IMR-90 (cell line): ENCODE data around the gene MSH2. TPM values are rescaled to one million over a fixed set of nuclear protein-coding genes. Genes with fewer than 3 reads are reported as not detected.

ENCODE experiments used
- ATAC-seq: fragments of 200-7000 bp; cut with Tn5 transposase; 2 replicates; pipeline ENCODE4 v1.9.1; 2020; ENCODE audit warnings: low read depth, mild to moderate bottlenecking, moderate library complexity
- BruUV-seq: library from RNA; stranded (reverse); fragments of 400-500 nt; replicated peaks from 2 replicates; lab custom pipeline; 2021; lab: Mats Ljungman, UMichigan
- CTCF ChIA-PET: fragments of 300-600 bp; formaldehyde crosslinking; extraction: SDS; loops from one replicate; lab custom pipeline; 2021; ENCODE audit warnings: antibody characterized with exemption; lab: Yijun Ruan, JAX
- POLR2A ChIA-PET: fragments of 300-600 bp; sonication (Branson Sonifier 250); formaldehyde crosslinking; loops from one replicate; lab custom pipeline; 2022; ENCODE audit warnings: antibody characterized with exemption; ENCODE audit not compliant: unreplicated experiment; lab: Charles Lee
- DNase-seq: peaks from one replicate; pipeline ENCODE4 v3.0.0; 2013
- H2AFZ ChIP-seq: replicated peaks from 2 replicates; pipeline ENCODE3; 2013; ENCODE audit warnings: low read length, mild to moderate bottlenecking; ENCODE audit not compliant: poor library complexity
- H2AK5ac ChIP-seq: 2 replicates; pipeline ENCODE4 v1.6.1; 2013; ENCODE audit warnings: low read depth, low read length, inconsistent platforms
- H2AK9ac ChIP-seq: replicated peaks from 2 replicates; pipeline ENCODE3; 2013; ENCODE audit warnings: mild to moderate bottlenecking, low read depth, low read length, moderate library complexity; ENCODE audit not compliant: poor library complexity
- H2BK120ac ChIP-seq: 2 replicates; pipeline ENCODE4 v1.6.1; 2013; ENCODE audit warnings: low read depth, low read length, inconsistent platforms
- H2BK15ac ChIP-seq: 3 replicates; pipeline ENCODE4 v1.6.1; 2013; ENCODE audit warnings: low read depth, low read length, inconsistent platforms
- H2BK20ac ChIP-seq: 2 replicates; pipeline ENCODE4 v1.6.1; 2013; ENCODE audit warnings: low read depth, mild to moderate bottlenecking, inconsistent platforms, low read length, moderate library complexity
- H2BK5ac ChIP-seq: 2 replicates; pipeline ENCODE4 v1.6.1; 2013; ENCODE audit warnings: mild to moderate bottlenecking, low read depth, low read length, inconsistent platforms; ENCODE audit not compliant: poor library complexity, severe bottlenecking
- H3K14ac ChIP-seq: replicated peaks from 2 replicates; pipeline ENCODE4 v1.6.1; 2013; ENCODE audit warnings: low read depth, low read length, inconsistent platforms
- H3K18ac ChIP-seq: 2 replicates; pipeline ENCODE4 v1.6.1; 2013; ENCODE audit warnings: low read depth, low read length, control low read depth
- H3K23ac ChIP-seq: 2 replicates; pipeline ENCODE4 v1.6.1; 2013; ENCODE audit warnings: low read depth, low read length, inconsistent platforms
- H3K27ac ChIP-seq: 2 replicates; pipeline ENCODE4 v1.5.1; 2013; ENCODE audit warnings: mild to moderate bottlenecking, control low read depth, low read length; ENCODE audit not compliant: insufficient read depth
- H3K27me3 ChIP-seq: 2 replicates; pipeline ENCODE4 v1.6.1; 2013; ENCODE audit warnings: low read length; ENCODE audit not compliant: control insufficient read depth, insufficient read depth
- H3K36me3 ChIP-seq: 2 replicates; pipeline ENCODE4 v1.6.1; 2013; ENCODE audit warnings: low read length, mixed read lengths; ENCODE audit not compliant: control insufficient read depth, insufficient read depth
- H3K4ac ChIP-seq: 2 replicates; pipeline ENCODE4 v1.6.1; 2013; ENCODE audit warnings: low read depth, low read length, inconsistent platforms
- H3K4me1 ChIP-seq: 2 replicates; pipeline ENCODE4 v1.6.1; 2013; ENCODE audit warnings: low read length, mixed read lengths; ENCODE audit not compliant: control insufficient read depth, insufficient read depth
- H3K4me2 ChIP-seq: 2 replicates; pipeline ENCODE4 v1.6.1; 2013; ENCODE audit warnings: low read depth, mild to moderate bottlenecking, control low read depth, low read length, moderate library complexity
- H3K4me3 ChIP-seq: 2 replicates; pipeline ENCODE4 v1.5.1; 2013; ENCODE audit warnings: low read depth, mild to moderate bottlenecking, control low read depth, low read length, moderate library complexity; ENCODE audit not compliant: insufficient read depth
- H3K56ac ChIP-seq: 2 replicates; pipeline ENCODE4 v1.6.1; 2013; ENCODE audit warnings: low read length, inconsistent platforms; ENCODE audit not compliant: insufficient read depth; ENCODE audit errors: extremely low read depth
- H3K79me1 ChIP-seq, 2 experiments: 2 replicates each; pipeline ENCODE4 v1.6.1; 2013; ENCODE audit warnings: low read length in 2 of 2, inconsistent platforms in 1 of 2, low read depth in 1 of 2
- H3K9ac ChIP-seq: 2 replicates; pipeline ENCODE4 v1.6.1; 2013; ENCODE audit warnings: low read depth, low read length, control low read depth
- H3K9me1 ChIP-seq: 2 replicates; pipeline ENCODE4 v1.6.1; 2013; ENCODE audit warnings: low read length, inconsistent platforms; ENCODE audit not compliant: insufficient read depth
- H3K9me3 ChIP-seq: 2 replicates; pipeline ENCODE4 v1.6.1; 2013; ENCODE audit warnings: low read length; ENCODE audit not compliant: control insufficient read depth, insufficient read depth
- H4K20me1 ChIP-seq: 2 replicates; pipeline ENCODE4 v1.6.1; 2013; ENCODE audit warnings: low read length, inconsistent platforms; ENCODE audit not compliant: insufficient read depth
- H4K5ac ChIP-seq: 2 replicates; pipeline ENCODE4 v1.6.1; 2013; ENCODE audit warnings: mild to moderate bottlenecking, low read depth, low read length, control low read depth
- H4K8ac ChIP-seq, 2 experiments: 2 replicates each; pipeline ENCODE4 v1.6.1; 2013; ENCODE audit warnings: low read depth in 2 of 2, low read length in 2 of 2, control low read depth in 1 of 2, inconsistent platforms in 1 of 2
- H4K91ac ChIP-seq: 2 replicates; pipeline ENCODE4 v1.6.1; 2013; ENCODE audit warnings: low read depth, low read length, inconsistent platforms; ENCODE audit not compliant: insufficient read depth
- BHLHE40 ChIP-seq: fragments of 150-350 bp; IDR thresholded peaks from 2 replicates; pipeline ENCODE4 v1.6.1; 2016; ENCODE audit warnings: mild to moderate bottlenecking, low read depth, low read length
- CEBPB ChIP-seq: IDR thresholded peaks from 2 replicates; pipeline ENCODE4 v1.6.1; 2012; ENCODE audit warnings: low read depth, low read length, improper control_type of control experiment
- FOS ChIP-seq: fragments of 150-350 bp; IDR thresholded peaks from 2 replicates; pipeline ENCODE4 v1.6.1; 2016; ENCODE audit warnings: low read depth, low read length
- MAZ ChIP-seq: IDR thresholded peaks from 2 replicates; pipeline ENCODE4 v1.6.1; 2012; ENCODE audit warnings: low read depth, mild to moderate bottlenecking, low read length, improper control_type of control experiment, moderate library complexity, borderline replicate concordance
- MXI1 ChIP-seq: IDR thresholded peaks from 2 replicates; pipeline ENCODE4 v1.6.1; 2012; ENCODE audit warnings: low read depth, mild to moderate bottlenecking, low read length, moderate library complexity, borderline replicate concordance
- RAD21 ChIP-seq: IDR thresholded peaks from 2 replicates; pipeline ENCODE4 v1.6.1; 2012; ENCODE audit warnings: low read length, improper control_type of control experiment
- WGBS, 2 experiments: methylation state at CpG; one replicate each; pipeline versions ENCODE4 v1.1.5 to v1.1.7; 2013; ENCODE audit warnings: missing lambda C conversion rate in 2 of 2; ENCODE audit not compliant: insufficient read length in 1 of 2; ENCODE audit errors: extremely low coverage in 2 of 2; 5-methylcytosine and 5-hydroxymethylcytosine counted together
- dilution Hi-C: fragments of 300-500 bp; cut with HindIII; formaldehyde crosslinking; loops from one replicate; pipeline ENCODE4 v1.14.3; 2018; ENCODE audit warnings: low sequenced_read_pairs; ENCODE audit not compliant: unreplicated experiment
- in situ Hi-C: fragments of 300-500 bp; cut with MboI; formaldehyde crosslinking; loops from 3 replicates; pipeline ENCODE4 v1.14.3; 2019; ENCODE audit warnings: low sequenced_read_pairs, inconsistent platforms, mixed read lengths
- intact Hi-C: fragments of 100-400 bp; cut with micrococcal nuclease; formaldehyde crosslinking; loops from 2 replicates; pipeline ENCODE4 v1.10.0; 2022
- polyA plus RNA-seq, 3 experiments: library from polyadenylated mRNA; depleted of rRNA; stranded (reverse); fragments of >200 nt; gene quantifications; 2 replicates each; pipeline ENCODE4 v1.2.3, GENCODE V29; 2012; ENCODE audit warnings: low replicate concordance in 1 of 3
- total RNA-seq: library from RNA; depleted of rRNA; stranded (reverse); fragments of >200 nt; gene quantifications from 2 replicates; pipeline ENCODE4 v1.2.3, GENCODE V29; 2012

MSH2 gene
- total and polyA plus RNA-seq, 2 of the 4 experiments (the other 2 are of a cell fraction) = 13.8 to 22.6 TPM

GRCh38 chr2:47516360-47517104, 113.6 kb downstream of the MSH2 start:
- Histone ChIP-seq H3K18ac (no peak overlapping the region), H3K79me1 (no peaks in the 10 kb centered on the region), H2BK120ac (no peak overlapping the region), H3K9ac (no peak overlapping the region), H4K20me1 (no peaks in the 10 kb centered on the region), H3K9me1 (peaks cover 11% of the 10 kb centered on the region; the same call in 1 of the 2 replicates), H3K27me3 (peaks cover 5% of the 10 kb centered on the region; the same call in 1 of the 2 replicates), H2AK5ac (no peak overlapping the region), H3K4me1 (peaks cover 7% of the 10 kb centered on the region), H2AFZ (peak overlapping the region; percentile 27), H3K9me3 (no peaks in the 10 kb centered on the region), H4K5ac (no peak overlapping the region), H3K56ac (no peak overlapping the region), H4K8ac (no peak overlapping the region), H3K36me3 (no peaks in the 10 kb centered on the region), H2BK5ac (no peak overlapping the region), H4K91ac (no peak overlapping the region), H3K4ac (no peak overlapping the region), H2BK15ac (no peak overlapping the region), H3K27ac (no peak overlapping the region), H2AK9ac (no peak overlapping the region), H3K23ac (no peak overlapping the region), H2BK20ac (no peak overlapping the region), H3K4me2 (no peak overlapping the region), H3K4me3 (no peak overlapping the region), H3K14ac (no peak overlapping the region)
- ATAC-seq (no peak), DNase-seq (no peak)
- TF ChIP-seq BHLHE40 (no peak), RAD21 (no peak), MAZ (no peak), MXI1 (no peak), FOS (no peak), CEBPB (no peak)
- BruUV-seq = no TSS peak
- WGBS, 2 experiments = no CpG with 5 or more reads among the region's 7 CpGs
- in situ Hi-C loops (no loop called here), intact Hi-C loops (no loop called here), dilution Hi-C loops (no loop called here)
- CTCF ChIA-PET = no interaction called here
- POLR2A ChIA-PET = no interaction called here
